Stimulated activated CD8-positive, alpha-beta memory T cell treated with anti-CD3 and anti-CD28 coated beads, Interleukin-15, amount 100 ng/mL, for 4 hours (primary cell): Measurements from ENCODE around the gene OXLD1.

Experiments
- DNase-seq, 2 donors: peaks; one replicate each; pipeline ENCODE4 v3.0.0-alpha.2; 2020; ENCODE audit warnings: low read depth in 2 of 2

The OXLD1 gene

GRCh38 chr17:81666342-81667191, at the start of gene OXLD1, which contains the start of gene CCDC137:
Gene OXLD1, minus strand, starts transcription at chr17:81666605. Its CDS starts 28 bp downstream, at chr17:81666577.
Gene CCDC137, plus strand, starts transcription at chr17:81666737. Its CDS starts 30 bp downstream, at chr17:81666767.
- peak; percentile 82 to 84 for DNase-seq

GRCh38 chr17:81715107-81715871, 48.9 kb upstream of the OXLD1 start:
- no peak for DNase-seq

GRCh38 chr17:81714412-81715106, 48.2 kb upstream of the OXLD1 start:
- DNase-seq: no peak

GRCh38 chr17:81713556-81714411, 47.4 kb upstream of the OXLD1 start:
- no peak for DNase-seq

- no peak for DNase-seq
These were observed 46.7 kb upstream of the OXLD1 start for GRCh38 chr17:81713004-81713555.

GRCh38 chr17:81712468-81713003, 46.1 kb upstream of the OXLD1 start:
- no peak for DNase-seq

GRCh38 chr17:81711814-81712467, 45.5 kb upstream of the OXLD1 start, which contains the start of gene SLC25A10:
Gene SLC25A10, plus strand, starts transcription at chr17:81712284. Its CDS starts 143 bp downstream, at chr17:81712427.
- DNase-seq: peak; percentile 60 to 71

- no peak for DNase-seq
These were observed 44.3 kb upstream of the OXLD1 start for GRCh38 chr17:81710514-81711308.

- no peak for DNase-seq
These were observed 42.4 kb upstream of the OXLD1 start for GRCh38 chr17:81708739-81709185.

GRCh38 chr17:81707725-81708646, 41.6 kb upstream of the OXLD1 start:
- no peak for DNase-seq

- DNase-seq: no peak
These were observed 40.6 kb upstream of the OXLD1 start for GRCh38 chr17:81706757-81707624.

- DNase-seq: no peak
These were observed 39.8 kb upstream of the OXLD1 start for GRCh38 chr17:81706232-81706611.

- no peak for DNase-seq
These were observed 39.3 kb upstream of the OXLD1 start for GRCh38 chr17:81705518-81706231.

- no peak for DNase-seq
These were observed 37.6 kb upstream of the OXLD1 start for GRCh38 chr17:81703747-81704654.
